Measurements from ENCODE around the gene CELF2. TPM values are rescaled to one million over a fixed set of nuclear protein-coding genes. Genes with fewer than 3 reads are reported as not detected.

The CELF2 gene
- total RNA-seq, 4 donors from 2014 or later: 106 to 127 (median 120) TPM

DNA sequence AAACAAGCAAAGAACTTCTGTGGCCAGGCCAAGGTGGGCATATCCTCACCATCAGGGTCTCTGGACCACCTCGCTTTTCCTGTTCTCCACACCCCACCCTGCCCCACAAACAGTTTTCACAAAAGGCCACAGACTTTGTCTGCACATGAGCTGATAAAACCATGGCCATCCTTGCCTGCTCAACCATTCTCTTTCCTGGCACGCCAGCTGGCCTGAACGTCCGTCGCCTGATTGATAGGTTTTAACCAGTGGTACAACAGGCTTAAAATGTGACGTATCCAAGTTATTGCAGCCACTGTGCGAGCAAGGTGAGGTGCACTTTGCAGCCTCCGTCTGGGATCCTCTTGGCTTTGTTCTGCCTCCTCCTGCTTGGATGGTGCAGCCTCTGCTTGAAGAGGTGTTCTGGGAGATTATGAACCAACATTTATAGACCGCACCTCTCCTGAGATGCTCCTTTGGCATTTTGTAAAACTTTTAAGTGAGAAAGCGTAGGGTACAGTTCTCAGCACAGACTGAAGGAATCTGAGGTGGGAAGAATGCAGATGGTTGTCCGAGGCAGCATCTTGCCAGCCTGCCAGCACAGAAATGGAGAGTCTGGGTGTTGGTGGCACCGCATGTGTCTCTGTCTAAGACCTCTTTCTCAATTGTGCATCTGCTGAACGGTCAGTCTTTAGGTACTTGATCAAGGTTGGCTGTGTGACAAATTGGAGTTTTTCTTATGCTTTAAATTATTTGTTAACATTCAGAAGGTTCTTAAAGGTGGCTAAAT is 288.3 kb downstream of the CELF2 start:
- Histone ChIP-seq H3K36me3 (peaks cover 0 to 98% (median 9%) of the 10 kb centered on the region in 3 donors), H3K4me1 (no peaks in the 10 kb centered on the region), H3K4me3 (no peak overlapping the region), H3K27ac (no peak overlapping the region), H3K27me3 (no peaks in the 10 kb centered on the region), H3K9me3 (peaks cover 0 to 27% (median 8%) of the 10 kb centered on the region in 4 donors)
- TF ChIP-seq EP300 (IDR thresholded peaks at IDR 0.05) (no peak), POLR2A (IDR thresholded peaks at IDR 0.05) (no peak)
- TF ChIP-seq, protein P1, sequence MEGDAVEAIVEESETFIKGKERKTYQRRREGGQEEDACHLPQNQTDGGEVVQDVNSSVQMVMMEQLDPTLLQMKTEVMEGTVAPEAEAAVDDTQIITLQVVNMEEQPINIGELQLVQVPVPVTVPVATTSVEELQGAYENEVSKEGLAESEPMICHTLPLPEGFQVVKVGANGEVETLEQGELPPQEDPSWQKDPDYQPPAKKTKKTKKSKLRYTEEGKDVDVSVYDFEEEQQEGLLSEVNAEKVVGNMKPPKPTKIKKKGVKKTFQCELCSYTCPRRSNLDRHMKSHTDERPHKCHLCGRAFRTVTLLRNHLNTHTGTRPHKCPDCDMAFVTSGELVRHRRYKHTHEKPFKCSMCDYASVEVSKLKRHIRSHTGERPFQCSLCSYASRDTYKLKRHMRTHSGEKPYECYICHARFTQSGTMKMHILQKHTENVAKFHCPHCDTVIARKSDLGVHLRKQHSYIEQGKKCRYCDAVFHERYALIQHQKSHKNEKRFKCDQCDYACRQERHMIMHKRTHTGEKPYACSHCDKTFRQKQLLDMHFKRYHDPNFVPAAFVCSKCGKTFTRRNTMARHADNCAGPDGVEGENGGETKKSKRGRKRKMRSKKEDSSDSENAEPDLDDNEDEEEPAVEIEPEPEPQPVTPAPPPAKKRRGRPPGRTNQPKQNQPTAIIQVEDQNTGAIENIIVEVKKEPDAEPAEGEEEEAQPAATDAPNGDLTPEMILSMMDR (IDR thresholded peaks at IDR 0.05): no peak
- WGBS, 2 donors: 94 to 96% methylated on average over 13 of the region's 13 CpGs
- no peak for DNase-seq (ENCODE audit: low spot score in 2 of 2)

DNA sequence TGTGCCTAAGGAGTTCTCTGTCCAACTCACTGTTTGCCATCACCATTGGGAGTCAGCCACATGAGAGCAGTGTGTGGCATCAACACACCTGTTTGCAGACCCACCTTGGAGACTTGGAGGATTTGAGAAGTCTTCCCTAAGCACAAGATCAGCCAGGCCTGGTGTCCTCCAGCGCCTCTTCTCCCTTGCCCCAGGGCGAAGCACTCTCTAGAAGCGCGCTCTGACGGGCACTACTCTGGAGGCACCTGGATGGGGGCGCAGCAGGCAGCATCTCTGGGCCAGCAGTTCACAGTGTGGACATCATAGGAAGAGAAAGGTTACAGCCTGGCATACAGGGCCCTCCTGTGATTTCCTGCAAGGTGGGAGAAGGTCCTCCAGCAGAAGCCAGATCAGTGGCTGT is 289.3 kb downstream of the CELF2 start:
- H3K9me3 ChIP-seq: peaks cover 0 to 31% (median 8%) of the 10 kb centered on the region in 4 donors
- WGBS, 2 donors: 98 to 99% methylated on average over 6 of the region's 6 CpGs
- no peak overlapping the region for H3K4me3 ChIP-seq
- no peak for DNase-seq (ENCODE audit: low spot score in 2 of 2)
- H3K36me3 ChIP-seq: peaks cover 0 to 100% (median 9%) of the 10 kb centered on the region in 3 donors
- H3K4me1 ChIP-seq: no peaks in the 10 kb centered on the region
- TF ChIP-seq, protein P1 (IDR thresholded peaks at IDR 0.05): no peak
- TF ChIP-seq POLR2A (IDR thresholded peaks at IDR 0.05): no peak
- TF ChIP-seq EP300 (IDR thresholded peaks at IDR 0.05): no peak
- no peaks in the 10 kb centered on the region for H3K27me3 ChIP-seq
- H3K27ac ChIP-seq: no peak overlapping the region

DNA sequence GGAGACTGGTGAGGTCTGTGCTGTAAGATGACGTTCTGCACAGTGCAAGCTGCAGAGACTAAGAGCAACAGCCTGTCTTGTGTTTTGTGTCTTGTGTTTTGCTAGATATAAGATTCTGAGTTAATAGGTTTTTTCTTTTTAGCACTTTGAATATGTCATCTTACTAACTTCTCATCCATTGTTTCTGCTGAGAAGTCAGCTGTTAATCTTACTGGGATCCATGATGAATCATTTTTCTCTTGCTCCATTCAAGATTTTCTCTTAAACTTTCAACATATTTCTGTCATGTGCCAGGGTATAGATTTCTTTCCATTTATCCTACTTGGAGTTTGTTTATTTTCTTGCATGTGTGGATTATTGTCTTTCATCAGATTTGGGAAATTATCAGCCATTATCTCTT is 290.3 kb downstream of the CELF2 start:
- Histone ChIP-seq H3K27ac (no peak overlapping the region), H3K36me3 (peaks cover 0 to 100% (median 9%) of the 10 kb centered on the region in 3 donors), H3K27me3 (no peaks in the 10 kb centered on the region), H3K4me1 (no peaks in the 10 kb centered on the region), H3K4me3 (no peak overlapping the region), H3K9me3 (peaks cover 0 to 31% (median 8%) of the 10 kb centered on the region in 4 donors)
- no peak for DNase-seq (ENCODE audit: low spot score in 2 of 2)
- TF ChIP-seq EP300 (IDR thresholded peaks at IDR 0.05) (no peak), POLR2A (IDR thresholded peaks at IDR 0.05) (no peak)
- TF ChIP-seq, protein P1 (IDR thresholded peaks at IDR 0.05): no peak
- 92 to 96% methylated on average over 1 of the region's 1 CpG for WGBS, 2 donors

DNA sequence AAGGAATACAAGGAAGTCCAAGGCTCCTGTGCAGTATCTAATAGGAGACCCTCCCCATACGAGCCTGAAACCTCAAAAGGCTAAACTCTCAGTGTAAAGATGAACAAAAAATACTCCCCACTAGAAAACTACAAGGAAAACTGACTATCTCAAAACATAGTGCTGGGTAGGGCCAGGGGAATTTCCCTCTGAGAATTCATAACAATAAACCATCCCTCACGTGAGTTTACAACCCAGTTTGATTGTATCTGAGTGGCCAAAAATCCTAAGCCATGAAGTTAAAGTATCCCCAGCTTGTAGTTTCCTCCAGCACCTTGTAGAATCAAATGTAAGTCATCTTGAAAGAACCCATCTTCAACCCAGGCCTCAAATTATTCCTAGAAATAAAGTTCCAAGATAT is 293.4 kb downstream of the CELF2 start:
- H3K4me3 ChIP-seq: no peak overlapping the region
- H3K4me1 ChIP-seq: no peaks in the 10 kb centered on the region
- TF ChIP-seq POLR2A (IDR thresholded peaks at IDR 0.05) (no peak), EP300 (IDR thresholded peaks at IDR 0.05) (no peak)
- TF ChIP-seq, protein P1 (IDR thresholded peaks at IDR 0.05): no peak
- H3K9me3 ChIP-seq: peaks cover 0 to 29% (median 8%) of the 10 kb centered on the region in 4 donors
- H3K36me3 ChIP-seq: peaks cover 0 to 98% (median 9%) of the 10 kb centered on the region in 3 donors
- no peaks in the 10 kb centered on the region for H3K27me3 ChIP-seq
- DNase-seq (ENCODE audit: low spot score in 2 of 2): no peak
- no peak overlapping the region for H3K27ac ChIP-seq
- 91 to 95% methylated on average over 2 of the region's 2 CpGs for WGBS, 2 donors

DNA sequence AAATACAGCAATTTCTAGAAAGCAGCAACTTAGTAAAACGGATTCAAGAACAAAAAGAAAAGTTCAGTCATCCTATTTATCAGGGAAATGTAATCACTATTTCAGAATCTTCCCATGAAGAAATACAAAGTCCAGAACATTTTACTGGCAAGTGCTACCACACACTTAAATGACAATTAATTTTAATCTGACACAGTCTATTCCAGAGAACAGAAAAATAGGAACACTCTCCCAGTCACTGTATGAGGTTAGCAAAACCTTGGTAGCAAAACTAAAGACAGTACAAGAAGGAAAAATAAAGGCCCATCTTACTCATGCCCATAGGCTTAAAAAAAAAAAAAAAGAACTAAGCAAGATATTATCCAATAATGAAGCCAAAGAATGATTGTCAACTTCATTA is 295.8 kb downstream of the CELF2 start:
- TF ChIP-seq EP300 (IDR thresholded peaks at IDR 0.05) (no peak), POLR2A (IDR thresholded peaks at IDR 0.05) (no peak)
- TF ChIP-seq, protein P1 (IDR thresholded peaks at IDR 0.05): no peak
- Histone ChIP-seq H3K4me1 (no peaks in the 10 kb centered on the region), H3K36me3 (peaks cover 0 to 98% (median 0%) of the 10 kb centered on the region in 3 donors), H3K4me3 (no peak overlapping the region), H3K9me3 (peaks cover 0 to 5% (median under 1%) of the 10 kb centered on the region in 4 donors), H3K27me3 (no peaks in the 10 kb centered on the region), H3K27ac (no peak overlapping the region)
- 85 to 93% methylated on average over 1 of the region's 1 CpG for WGBS, 2 donors
- DNase-seq (ENCODE audit: low spot score in 2 of 2): no peak
